Left renal pelvis (tissue), 4 donors: Measurements from ENCODE around the gene SLC35B1. TPM values are rescaled to one million over a fixed set of nuclear protein-coding genes. Genes with fewer than 3 reads are reported as not detected.
"Not testable (repeated sequence)": the region's sequence is repeated elsewhere in the genome, so short reads cannot be mapped to it uniquely, and the experiment has no call there.

ENCODE experiments used
- DNase-seq, 4 donors: peaks; one replicate each; pipeline ENCODE4 v3.0.0-alpha.2; 2013; ENCODE audit warnings: low read depth in 4 of 4, low spot score in 3 of 4
- polyA plus RNA-seq, 4 donors: library from polyadenylated mRNA; unstranded; fragments of 120-200 nt; gene quantifications; one replicate each; pipeline ENCODE4 v1.2.1, GENCODE V29; 2013; ENCODE audit not compliant: insufficient read length in 4 of 4

Gene SLC35B1
- polyA plus RNA-seq, 4 donors = 62.5 to 83.9 (median 79.9) TPM

DNA sequence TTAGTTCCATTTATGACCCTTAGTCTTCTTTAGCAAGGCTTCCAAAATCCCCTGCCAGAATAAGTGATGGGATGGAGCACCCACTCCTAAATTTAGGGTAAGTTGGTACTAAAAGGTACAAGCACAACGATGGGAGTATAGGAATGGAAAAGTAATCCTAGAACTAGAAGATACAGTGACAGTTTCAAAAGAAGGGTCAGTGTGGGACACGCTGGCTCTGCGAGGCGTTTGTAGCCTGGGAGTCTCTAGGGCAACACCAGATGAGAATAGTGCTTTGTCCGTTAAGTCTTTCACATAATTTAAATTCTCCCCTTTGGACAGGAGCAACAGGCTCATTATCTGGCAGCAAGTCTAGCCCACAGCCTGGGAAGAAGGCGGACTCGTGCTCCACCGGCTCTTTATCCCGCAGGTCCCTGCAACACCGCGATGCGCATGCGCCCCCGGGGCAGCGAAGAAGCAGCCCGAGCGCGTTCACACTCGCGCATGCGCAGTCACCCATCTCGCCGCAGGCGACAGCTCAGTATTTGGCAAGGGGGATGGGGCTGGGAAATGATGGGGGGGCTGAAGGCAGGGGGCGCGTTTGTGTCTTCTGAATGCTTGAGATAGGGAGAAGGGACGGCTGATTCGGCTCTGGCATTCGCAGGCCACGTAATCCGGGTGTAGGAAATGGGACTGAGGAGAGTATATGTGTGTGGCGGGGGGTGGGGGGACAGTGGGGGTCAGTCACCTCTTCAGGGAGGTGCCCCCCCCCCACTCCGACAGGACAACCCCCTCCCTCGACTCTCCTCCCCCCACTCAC is 30.4 kb downstream of the SLC35B1 start:
- DNase-seq = peak; percentile 86 to 92 (median 86)

DNA sequence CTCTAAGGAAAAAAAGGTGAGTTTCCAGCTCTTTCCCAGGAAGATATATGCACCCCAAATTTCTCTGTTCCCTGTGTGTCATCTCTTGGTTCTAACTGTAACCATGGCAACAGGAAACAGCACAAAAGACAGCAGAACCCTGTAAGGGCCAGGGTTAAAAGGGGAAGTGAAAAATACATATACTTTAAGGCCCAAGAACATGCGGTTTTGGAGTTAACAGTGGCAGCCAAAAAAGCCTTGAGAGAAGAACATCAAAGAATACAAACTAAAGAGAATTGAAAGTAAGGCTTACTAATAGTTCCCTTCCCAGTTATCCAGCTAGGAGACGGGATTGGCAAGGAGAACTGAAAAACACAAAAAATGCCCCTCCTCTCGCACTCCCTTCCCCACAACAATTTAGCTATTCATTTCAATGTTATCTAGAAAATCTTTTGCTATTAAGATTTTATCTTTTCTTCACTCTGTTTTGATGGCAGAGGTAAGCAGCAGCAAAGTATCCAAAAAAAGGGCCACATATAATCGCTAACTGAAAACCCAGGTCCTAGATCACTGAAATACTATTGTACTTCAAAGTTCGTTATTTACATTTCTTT is 31.4 kb downstream of the SLC35B1 start:
- DNase-seq = no peak

GRCh38 chr17:49674507-49674906 is 33.3 kb downstream of the SLC35B1 start:
- no peak for DNase-seq

DNA sequence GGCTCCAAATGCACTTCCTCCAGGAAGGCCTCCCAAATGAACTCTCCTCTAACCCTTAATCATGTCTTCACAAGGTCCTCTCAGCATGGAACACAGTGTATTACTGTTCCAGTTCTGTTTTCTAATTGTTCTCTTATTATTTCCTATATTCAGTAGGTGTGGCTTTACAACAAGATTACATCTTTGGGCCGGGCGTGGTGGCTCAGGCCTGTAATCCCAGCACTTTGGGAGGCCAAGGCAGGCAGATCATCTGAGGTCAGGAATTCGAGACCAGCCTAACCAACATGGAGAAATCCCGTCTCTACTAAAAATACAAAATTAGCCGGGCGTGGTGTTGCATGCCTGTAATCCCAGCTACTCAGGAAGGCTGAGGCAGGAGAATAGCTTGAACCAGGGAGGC is 34.1 kb downstream of the SLC35B1 start:
- not testable (repeated sequence) for DNase-seq

- no peak for DNase-seq
Measured at GRCh38 chr17:49670641-49671040, 37.1 kb downstream of the SLC35B1 start.

DNA sequence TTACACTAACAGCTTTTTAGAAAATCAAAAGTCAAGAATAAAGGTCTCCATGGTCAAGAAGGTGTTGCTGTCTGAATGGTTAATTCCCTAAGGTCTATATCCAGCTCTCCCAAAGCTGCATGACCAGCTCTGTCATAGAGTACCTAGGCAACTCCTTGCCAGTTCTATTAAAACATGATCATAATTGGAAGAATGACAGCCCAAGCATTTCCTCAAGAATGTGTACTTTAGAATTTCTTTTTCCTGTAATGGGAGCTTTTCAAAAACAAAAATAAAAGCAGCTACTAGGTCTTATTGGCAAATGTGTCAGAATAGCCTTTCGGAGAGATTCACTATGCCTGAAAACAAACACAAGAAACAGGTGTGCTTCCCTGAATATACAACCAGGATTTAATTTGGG is 37.8 kb downstream of the SLC35B1 start:
- DNase-seq = no peak

DNA sequence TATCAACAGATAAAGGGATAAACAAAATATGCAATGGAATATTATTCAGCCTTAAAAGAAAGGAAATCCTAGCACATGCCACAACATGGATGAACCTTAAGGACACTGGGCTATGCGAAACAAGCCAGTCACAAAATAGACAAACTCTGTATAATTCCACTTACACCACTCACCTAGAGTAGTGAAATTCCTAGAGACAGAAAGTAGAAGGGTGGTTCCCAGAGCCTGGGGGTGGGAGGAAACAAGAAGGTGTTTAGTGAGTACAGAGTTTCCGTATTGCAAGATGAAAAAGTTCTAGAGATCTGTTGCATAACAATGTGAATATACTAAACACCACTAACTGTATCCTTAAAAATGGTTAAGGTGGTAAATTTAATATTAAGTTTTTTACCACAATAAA is 39.9 kb downstream of the SLC35B1 start:
- no peak for DNase-seq

GRCh38 chr17:49664706-49665211 is 43.0 kb downstream of the SLC35B1 start:
- DNase-seq = no peak

DNA sequence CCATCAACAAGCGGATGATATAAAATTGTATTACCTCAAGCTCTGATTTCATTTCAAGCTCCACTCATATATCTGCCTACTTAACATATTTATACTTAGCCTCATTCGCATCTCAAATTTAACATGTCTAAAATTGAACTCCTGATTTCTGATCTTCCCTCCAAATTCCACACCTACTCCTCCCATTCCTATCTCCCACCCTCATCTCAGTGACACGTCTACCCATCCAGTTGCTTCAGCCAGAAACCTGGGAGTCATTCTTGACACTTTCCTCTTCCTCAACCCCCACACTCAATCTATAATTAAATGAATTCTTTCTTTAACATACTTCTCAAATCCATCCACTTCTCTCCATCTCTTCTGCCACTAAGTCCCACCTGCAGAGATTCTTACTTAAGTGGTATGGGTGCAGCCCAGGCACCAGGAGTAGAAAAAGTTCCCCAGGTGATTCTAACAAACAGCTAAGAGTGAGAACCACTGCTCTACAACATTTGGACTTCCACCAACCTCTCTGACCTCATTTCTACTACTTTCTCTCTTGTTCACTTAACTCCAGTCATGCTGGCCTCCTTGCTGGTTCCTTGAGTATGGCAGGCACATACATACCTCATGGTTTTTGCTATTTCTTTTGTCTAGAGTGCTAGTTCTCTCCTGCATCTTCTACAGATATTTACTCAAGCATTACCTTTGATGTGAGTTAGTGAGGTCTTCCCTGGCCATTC is 47.9 kb downstream of the SLC35B1 start:
- no peak for DNase-seq

GRCh38 chr17:49656247-49656646 is 51.5 kb downstream of the SLC35B1 start:
- DNase-seq = no peak

Other genes with a start within 250 kb of the SLC35B1 start
- 10 to 100 TPM in 1 of 4 donors, 1 to 10 TPM in 3; 6.0 to 42.0 (median 6.9) TPM for gene NGFR, start 212.7 kb downstream of the SLC35B1 start, polyA plus RNA-seq
- gene NXPH3, start 132.1 kb downstream of the SLC35B1 start, polyA plus RNA-seq = 1 to 10 TPM in 3 of 4 donors, under 1 TPM in 1; 0.92 to 1.1 (median 1.0) TPM
- gene SPOP, start 29.9 kb downstream of the SLC35B1 start, polyA plus RNA-seq = 10 to 100 TPM; 66.1 to 69.3 (median 66.5) TPM
- gene FAM117A, start 56.2 kb upstream of the SLC35B1 start, polyA plus RNA-seq = 10 to 100 TPM; 15.2 to 20.7 (median 17.2) TPM
- gene KAT7, start 80.7 kb upstream of the SLC35B1 start, polyA plus RNA-seq = 10 to 100 TPM; 39.3 to 57.1 (median 52.6) TPM
- gene TAC4, start 140.1 kb upstream of the SLC35B1 start, polyA plus RNA-seq = 1 to 10 TPM in 1 of 4 donors, under 1 TPM in 1, not detected in 2; 0.93 to 1.1 TPM